ENCODE data around the gene CDH4. TPM values are rescaled to one million over a fixed set of nuclear protein-coding genes. Genes with fewer than 3 reads are reported as not detected.

Gene CDH4
- total and polyA plus RNA-seq, 2 of the 8 experiments (the other 6 are each of a cell fraction or from before 2014, with no cell fraction given) = 4.3 to 7.9 TPM

GRCh38 chr20:61662968-61663331, 410.9 kb downstream of the CDH4 start:
- Histone ChIP-seq H3K4me1 (replicated peaks in 1 of 4; ENCODE audit: control insufficient read depth in 3 of 4, insufficient read depth in 4 of 4, low read length in 3 of 4) (peaks cover 0 to 5% (median 0%) of the 10 kb centered on the region in 4 experiments; a peak in 2 of 7 replicates), H3K56ac (replicated peaks; ENCODE audit: insufficient read length, low read depth, low read length) (no peak overlapping the region), H3K79me1 (ENCODE audit: low read depth, low read length) (no peaks in the 10 kb centered on the region), H3K27me3 (replicated peaks in 1 of 4; ENCODE audit: control insufficient read depth in 3 of 4, extremely low read depth in 1 of 4, insufficient read depth in 3 of 4, low read length in 3 of 4) (peaks cover 0 to 2% (median 0%) of the 10 kb centered on the region in 4 experiments; a peak in 3 of 7 replicates), H3K23me2 (ENCODE audit: low read depth, low read length) (no peaks in the 10 kb centered on the region), H3K79me2 (ENCODE audit: control insufficient read depth in 1 of 2, insufficient read depth in 2 of 2, low read length in 2 of 2) (no peaks in the 10 kb centered on the region), H2BK20ac (ENCODE audit: low read length) (no peak overlapping the region), H4K20me1 (replicated peaks in 1 of 2; ENCODE audit: control insufficient read depth in 1 of 2, insufficient read depth in 2 of 2, low read length in 2 of 2) (peaks cover 4 to 5% of the 10 kb centered on the region in 2 experiments), H2BK120ac (replicated peaks; ENCODE audit: low read depth, low read length) (no peak overlapping the region), H3K4me2 (ENCODE audit: insufficient read depth in 1 of 2, low read depth in 2 of 2, low read length in 2 of 2) (no peak overlapping the region), H3K14ac (ENCODE audit: insufficient read length) (no peak overlapping the region), H2BK5ac (ENCODE audit: low read depth, low read length) (no peak overlapping the region), H3K9ac (replicated peaks in 1 of 4; ENCODE audit: extremely low read depth in 1 of 4, low read depth in 3 of 4, low read length in 3 of 4) (no peak overlapping the region), H2AK5ac (ENCODE audit: low read depth, low read length) (no peak overlapping the region), H3K9me3 (ENCODE audit: insufficient read depth in 2 of 2, low read depth in 1 of 2, low read length in 1 of 2) (no peaks in the 10 kb centered on the region), H3K4ac (replicated peaks; ENCODE audit: insufficient read length, low read depth, low read length) (no peak overlapping the region), H4K5ac (ENCODE audit: insufficient read length, low read depth, low read length) (no peak overlapping the region), H3K18ac (ENCODE audit: extremely low read depth, low read length) (no peak overlapping the region), H3K4me3 (ENCODE audit: extremely low read depth in 1 of 4, insufficient read depth in 2 of 4, low read depth in 3 of 4, low read length in 4 of 4) (no peak overlapping the region), H3K36me3 (ENCODE audit: control insufficient read depth in 2 of 4, insufficient read depth in 4 of 4, low read length in 3 of 4) (no peaks in the 10 kb centered on the region), H2BK15ac (ENCODE audit: low read length) (no peak overlapping the region), H3K23ac (ENCODE audit: insufficient read length) (no peak overlapping the region), H4K8ac (ENCODE audit: extremely low read depth, insufficient read depth, low read length) (no peak overlapping the region), H2AFZ (ENCODE audit: low read length) (no peak overlapping the region), H3K27ac (ENCODE audit: low read depth, low read length) (no peak overlapping the region), H2BK12ac (ENCODE audit: low read depth, low read length) (no peak overlapping the region), H4K91ac (replicated peaks; ENCODE audit: insufficient read length, low read length) (no peak overlapping the region)
- 91% methylated on average over 11 of the region's 13 CpGs; no CpG with 5 or more reads in 1 of the 2 experiments for WGBS, 2 experiments (ENCODE audit: extremely low coverage in 1 of 2, insufficient coverage in 1 of 2, insufficient read length in 1 of 2, insufficient replicate concordance in 2 of 2, low coverage in 1 of 2, low lambda C conversion rate in 2 of 2, missing lambda C conversion rate in 1 of 2)
- DNase-seq (ENCODE audit: low read depth in 1 of 2, low spot score in 2 of 2) (no peak), FAIRE-seq (no peak)
- ChIA-PET POLR2A (ENCODE audit: partially characterized antibody) (no interaction called here), CTCF (ENCODE audit: partially characterized antibody) (interaction anchor here (0.7 to 2.7 kb wide), 14 partner anchors 8 to 400 kb away, joined by 3 to 14 read pairs (median 3); no protein-coding TSS in a partner anchor)
- TF ChIP-seq BACH1 (IDR thresholded peaks at IDR 0.05; ENCODE audit: low read length) (no peak), GABPA (IDR thresholded peaks at IDR 0.05; ENCODE audit: borderline replicate concordance, insufficient read depth, low read length) (no peak)

All from H1 (cell line).